ENCODE results near the gene PLD1.

The PLD1 gene

GRCh38 chr3:171797873-171798272 lies 12.4 kb downstream of the PLD1 start:
- DNase-seq (ENCODE audit: low read depth, low spot score), result no peak

DNA sequence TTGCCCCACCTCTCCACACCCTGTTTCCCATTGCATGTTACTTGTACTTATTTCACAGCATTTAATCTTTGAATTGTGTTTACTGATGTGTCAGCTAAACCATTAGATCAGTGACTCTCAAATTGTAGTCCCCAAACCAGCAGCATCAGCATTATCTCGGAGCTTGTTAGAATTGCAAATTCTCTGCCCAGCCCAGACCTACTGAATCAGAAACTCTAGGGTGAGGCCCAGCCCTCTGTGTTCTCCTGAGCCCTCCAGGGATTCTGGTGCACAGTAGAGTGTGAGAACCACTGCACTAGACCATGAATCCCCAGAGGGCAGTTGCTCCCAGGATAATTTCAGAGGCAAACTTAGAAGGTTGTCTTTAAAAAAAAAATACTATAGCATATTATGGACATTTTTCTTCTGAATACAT lies 13.0 kb downstream of the PLD1 start:
- DNase-seq (ENCODE audit: low read depth, low spot score), result no peak

- DNase-seq (ENCODE audit: low read depth, low spot score), result no peak
Observed at GRCh38 chr3:171796625-171797264, 13.5 kb downstream of the PLD1 start.

- no peak for DNase-seq (ENCODE audit: low read depth, low spot score)
Observed at GRCh38 chr3:171792531-171792930, 17.8 kb downstream of the PLD1 start.

DNA sequence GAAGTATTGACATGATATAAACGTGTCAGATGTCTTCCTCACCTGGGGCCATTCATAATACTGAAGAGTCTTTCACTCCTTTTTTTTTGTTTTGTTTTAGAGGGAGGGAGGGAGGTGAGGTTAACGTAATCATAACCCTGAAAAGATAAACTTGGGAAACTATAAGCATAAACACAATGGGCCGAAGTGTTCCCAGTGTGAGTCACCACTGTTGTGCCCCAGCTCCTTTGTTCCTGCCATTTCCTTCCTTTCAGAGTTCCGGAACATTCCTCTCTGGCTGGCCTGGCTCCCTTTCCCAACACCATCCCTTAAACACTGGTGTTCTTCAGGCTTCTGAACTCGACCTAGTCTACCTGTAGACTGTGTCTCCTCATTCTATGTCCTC lies 18.6 kb downstream of the PLD1 start:
- DNase-seq (ENCODE audit: low read depth, low spot score), result no peak

GRCh38 chr3:171790898-171791691 lies 19.2 kb downstream of the PLD1 start:
- DNase-seq (ENCODE audit: low read depth, low spot score), result no peak

- DNase-seq (ENCODE audit: low read depth, low spot score), result no peak
Observed at GRCh38 chr3:171790574-171790897, 19.7 kb downstream of the PLD1 start.

GRCh38 chr3:171789759-171790505 lies 20.4 kb downstream of the PLD1 start:
- DNase-seq (ENCODE audit: low read depth, low spot score), result no peak

DNA sequence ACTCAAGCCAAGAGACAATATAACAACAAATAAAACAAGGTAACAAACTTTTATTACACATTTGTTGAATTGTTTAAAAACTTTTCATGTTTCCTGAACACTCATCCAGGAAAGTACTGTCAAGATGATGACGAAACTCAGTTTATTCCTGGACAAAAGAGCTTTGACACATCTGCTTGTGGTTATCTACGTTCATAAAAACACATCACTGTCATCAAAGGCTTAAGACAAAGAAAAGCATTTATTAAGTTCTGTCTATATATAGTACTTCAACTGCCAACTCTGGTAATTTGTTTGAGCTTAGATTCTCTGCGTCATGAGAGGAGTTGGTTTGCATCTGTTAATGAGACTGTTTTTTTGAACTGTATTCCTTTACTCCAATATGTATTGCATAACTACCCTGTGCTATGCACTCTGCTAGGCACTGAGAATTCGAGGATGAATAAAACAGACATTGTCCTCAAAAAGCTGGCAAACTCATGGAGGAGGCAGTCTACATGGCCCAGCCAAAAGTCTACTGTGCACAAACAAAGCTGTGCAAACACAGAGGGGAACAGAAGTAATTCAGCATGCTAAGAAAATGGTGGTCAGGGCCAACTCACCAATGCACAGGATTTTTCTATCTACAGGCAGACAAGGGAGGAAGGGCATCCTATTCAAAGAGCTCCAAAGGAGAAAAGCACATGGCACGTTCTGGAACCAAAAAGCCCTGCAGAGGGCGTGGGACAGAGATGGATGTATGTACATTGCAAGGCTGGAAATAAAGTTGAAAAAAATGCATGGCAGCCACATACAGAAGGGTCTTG lies 21.5 kb downstream of the PLD1 start:
- no peak for DNase-seq (ENCODE audit: low read depth, low spot score)

- DNase-seq (ENCODE audit: low read depth, low spot score), result no peak
Observed at GRCh38 chr3:171786997-171787396, 23.3 kb downstream of the PLD1 start.

GRCh38 chr3:171784937-171785336 lies 25.3 kb downstream of the PLD1 start:
- no peak for DNase-seq (ENCODE audit: low read depth, low spot score)

- DNase-seq (ENCODE audit: low read depth, low spot score), result no peak
Observed at GRCh38 chr3:171784387-171784786, 25.9 kb downstream of the PLD1 start.

- no peak for DNase-seq (ENCODE audit: low read depth, low spot score)
Observed at GRCh38 chr3:171783626-171784025, 26.7 kb downstream of the PLD1 start.

GRCh38 chr3:171783086-171783485 lies 27.2 kb downstream of the PLD1 start:
- DNase-seq (ENCODE audit: low read depth, low spot score), result no peak

DNA sequence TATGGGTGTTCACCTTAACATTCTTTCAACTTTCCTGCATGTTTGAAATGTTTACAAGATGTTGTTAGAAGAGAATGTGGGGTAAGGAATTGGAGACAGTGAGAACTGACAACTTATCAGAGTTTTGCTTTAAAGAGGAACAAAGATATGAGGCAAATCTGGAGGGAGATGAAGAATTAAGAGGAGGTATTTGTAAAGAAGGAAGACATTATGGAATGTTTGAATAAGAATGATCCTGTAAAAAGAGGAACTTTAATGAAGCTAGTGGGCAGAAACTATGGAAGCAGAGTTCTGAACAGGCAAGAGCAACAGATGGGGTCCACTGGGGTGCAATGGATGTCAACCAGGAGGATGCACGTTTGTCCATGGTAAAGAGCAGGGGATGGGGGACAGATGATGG lies 27.7 kb downstream of the PLD1 start:
- no peak for DNase-seq (ENCODE audit: low read depth, low spot score)

- no peak for DNase-seq (ENCODE audit: low read depth, low spot score)
Observed at GRCh38 chr3:171781711-171782127, 28.6 kb downstream of the PLD1 start.

DNA sequence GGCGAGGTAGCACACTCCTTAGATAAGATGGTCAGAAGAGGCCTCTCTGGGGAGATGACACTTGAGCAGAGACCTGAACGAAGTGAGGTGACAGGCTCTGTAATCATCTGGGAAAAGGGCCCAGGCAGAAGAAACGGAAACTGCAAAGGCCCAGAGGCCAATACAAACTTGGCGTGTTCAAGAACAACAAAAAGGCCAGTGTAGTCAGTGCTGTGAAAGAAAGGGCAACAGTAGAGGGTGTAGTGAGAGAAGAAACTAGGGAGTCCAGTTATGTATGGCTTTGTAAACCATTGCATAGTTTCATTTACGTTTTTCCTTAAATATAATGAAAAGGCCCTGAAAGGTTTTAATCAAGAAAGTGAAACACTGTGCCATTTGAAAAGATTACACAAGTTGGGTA lies 31.8 kb downstream of the PLD1 start:
- no peak for DNase-seq (ENCODE audit: low read depth, low spot score)

- DNase-seq (ENCODE audit: low read depth, low spot score), result no peak
Observed at GRCh38 chr3:171777596-171777995, 32.7 kb downstream of the PLD1 start.

DNA sequence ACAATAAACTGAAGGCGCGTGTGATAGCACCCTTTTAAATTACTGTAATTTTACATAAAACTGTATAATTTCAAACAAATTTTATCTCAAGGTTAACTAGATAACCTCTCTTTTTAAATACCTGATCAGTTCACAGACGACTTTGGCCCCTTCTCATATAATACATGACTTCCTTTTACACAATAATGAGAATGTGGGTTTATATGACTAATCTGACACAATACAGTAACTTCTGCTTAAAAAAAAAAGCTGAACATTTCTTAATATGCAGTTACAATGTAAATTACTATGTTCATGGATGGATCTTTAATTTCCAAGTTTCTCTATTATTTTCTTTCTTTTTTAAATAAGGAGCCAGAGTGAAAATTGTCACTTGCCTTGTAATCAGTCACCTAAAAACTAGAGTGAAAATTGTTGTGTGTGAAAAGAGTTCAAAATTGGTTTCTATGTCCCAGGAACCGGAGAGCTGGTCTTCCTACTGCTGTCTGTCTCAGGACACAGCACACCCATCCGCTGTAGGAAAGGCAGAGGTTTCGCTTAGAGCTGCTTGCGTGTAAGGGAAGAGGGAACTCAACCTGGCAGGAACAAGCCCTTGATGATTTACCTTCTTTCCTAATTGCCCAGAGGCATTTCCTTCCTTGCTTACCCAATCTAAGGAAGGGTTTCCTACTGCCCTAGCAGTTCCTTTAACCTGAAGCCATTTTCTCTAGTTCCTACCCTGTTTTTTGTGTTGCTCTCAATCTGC lies 33.3 kb downstream of the PLD1 start:
- no peak for DNase-seq (ENCODE audit: low read depth, low spot score)

- DNase-seq (ENCODE audit: low read depth, low spot score), result no peak
Observed at GRCh38 chr3:171776411-171776810, 33.9 kb downstream of the PLD1 start.

DNA sequence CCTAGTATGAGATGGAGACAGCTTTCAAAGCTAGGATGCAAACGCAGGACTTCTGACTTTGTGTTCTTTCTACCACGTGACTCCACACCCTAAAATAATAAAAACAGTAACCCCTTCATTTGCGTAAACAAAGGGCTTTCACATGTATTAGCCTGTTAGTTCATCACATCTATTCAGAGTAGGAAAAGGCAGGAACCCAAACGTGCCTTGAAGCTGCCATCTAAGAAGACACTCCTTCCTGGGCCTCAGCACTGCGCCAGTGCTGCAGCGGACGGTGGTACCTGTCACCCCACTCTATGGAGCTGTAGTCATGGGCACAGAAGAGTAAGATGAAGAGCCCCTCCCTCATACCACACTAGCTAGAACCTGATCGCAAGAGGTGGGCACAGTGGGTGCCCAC lies 34.3 kb downstream of the PLD1 start:
- no peak for DNase-seq (ENCODE audit: low read depth, low spot score)

All from brain pericyte (primary cell).